Fibroblast of skin of right quadriceps (primary cell): ENCODE measurements around the gene PRPF39.
"Not testable (repeated sequence)": the region's sequence is repeated elsewhere in the genome, so short reads cannot be mapped to it uniquely, and the experiment has no call there.

Experiments used
- DNase-seq: peaks from one replicate; pipeline ENCODE4 v3.0.0-alpha.2; 2013

Gene PRPF39

DNA sequence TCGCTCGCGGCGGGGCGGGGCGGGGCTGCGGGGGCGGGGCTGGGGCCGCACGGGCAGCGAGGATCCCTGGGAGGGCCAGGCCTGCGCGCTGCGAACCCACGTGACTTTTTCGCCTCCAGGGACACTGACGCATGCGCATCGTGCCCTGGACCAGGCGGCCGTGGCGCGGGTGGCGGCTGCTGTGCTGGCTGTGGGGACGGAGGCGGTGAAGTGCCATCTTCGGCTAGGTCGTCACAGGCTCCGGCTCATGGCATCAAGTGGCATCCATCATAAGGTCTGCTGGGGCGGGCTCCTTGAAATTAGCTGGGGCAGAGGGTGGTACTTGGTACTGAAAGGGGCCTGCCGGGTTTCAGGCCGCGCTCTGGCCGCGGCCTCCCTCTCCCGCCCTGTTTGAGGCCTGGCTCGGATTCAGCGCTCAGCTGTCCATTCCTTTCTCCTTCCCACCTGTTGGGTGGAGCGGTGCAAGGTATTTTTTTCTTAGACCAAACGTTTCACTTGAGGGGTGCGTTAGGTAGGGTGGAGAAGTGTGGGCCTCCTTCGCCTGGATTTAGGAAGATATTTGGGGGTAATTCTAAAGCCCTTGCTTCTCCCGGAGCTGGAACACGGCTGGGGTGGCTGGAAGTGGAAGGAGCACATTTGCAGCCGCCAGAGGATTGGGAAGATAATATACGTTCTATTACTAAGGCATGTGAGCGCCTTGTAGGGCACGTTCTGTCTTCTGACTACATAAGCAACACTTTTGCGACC, at the start of gene PRPF39:
Gene PRPF39 (plus strand): TSS at position 141 of the 747 bp plus-strand sequence. CDS start 11,124 bp downstream, outside the sequence.
- DNase-seq, result peak; percentile 90

- DNase-seq, result no peak
Observed at GRCh38 chr14:45034730-45035129, 49.2 kb upstream of the PRPF39 start.

GRCh38 chr14:45038256-45038655, 45.7 kb upstream of the PRPF39 start:
- DNase-seq, result no peak

DNA sequence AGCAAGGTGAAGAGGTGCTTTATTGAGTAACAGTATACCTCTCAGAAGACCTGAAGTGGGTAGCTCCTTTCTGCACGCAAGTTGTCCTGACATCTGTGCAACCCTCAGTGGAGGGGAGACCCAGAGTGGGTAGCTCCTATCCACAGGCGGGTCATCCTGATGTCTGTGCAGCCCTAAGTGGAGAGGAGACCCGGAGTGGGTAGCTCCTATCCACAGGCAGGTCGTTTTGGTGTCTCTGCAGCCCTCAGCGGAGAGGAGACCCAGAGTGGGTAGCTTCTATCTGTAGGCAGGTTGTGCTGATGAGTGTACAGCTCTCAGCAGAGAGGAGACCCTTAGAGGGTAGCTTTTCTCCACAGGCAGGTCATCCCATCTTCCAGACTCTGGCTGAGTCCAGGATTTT, 45.1 kb upstream of the PRPF39 start:
- no peak for DNase-seq

DNA sequence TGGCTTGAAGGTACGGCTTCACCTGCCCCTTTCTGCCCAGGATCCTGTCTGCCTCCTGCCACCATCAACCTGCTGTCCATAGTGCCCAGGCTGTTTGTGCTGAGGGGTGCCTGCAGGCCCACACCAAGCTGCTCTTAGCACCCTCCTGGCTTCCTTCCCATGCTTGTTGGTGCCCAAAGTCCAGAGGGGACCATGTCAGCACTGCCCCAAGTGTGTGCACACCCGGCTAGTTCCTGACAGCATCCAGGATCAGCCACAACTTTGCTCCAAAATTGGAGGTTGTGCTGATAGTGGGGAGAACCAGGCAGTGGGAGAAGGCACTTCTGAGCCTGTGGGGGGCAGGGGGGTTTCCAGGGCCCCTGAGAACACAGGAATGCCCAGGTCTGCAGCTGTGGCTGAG, 44.5 kb upstream of the PRPF39 start:
- DNase-seq, result no peak

DNA sequence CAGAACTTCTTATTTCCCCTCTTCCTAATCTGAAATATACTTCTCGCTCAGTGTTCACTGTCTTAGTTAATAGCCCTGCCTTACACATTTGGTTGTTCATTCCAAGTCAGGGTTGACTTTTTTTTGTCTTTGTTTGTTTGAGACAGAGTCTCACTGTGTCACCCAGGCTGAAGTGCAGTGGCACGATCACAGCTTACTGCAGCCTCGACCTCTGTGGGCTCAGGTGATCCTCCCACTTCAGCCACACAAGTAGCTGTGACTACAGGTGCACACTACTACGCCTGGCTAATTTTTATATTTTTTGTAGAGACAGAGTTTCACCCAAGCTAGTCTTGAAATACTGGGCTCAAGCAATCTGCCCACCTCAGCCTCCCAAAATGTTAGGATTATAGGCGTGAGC, 42.3 kb upstream of the PRPF39 start:
- no peak for DNase-seq

DNA sequence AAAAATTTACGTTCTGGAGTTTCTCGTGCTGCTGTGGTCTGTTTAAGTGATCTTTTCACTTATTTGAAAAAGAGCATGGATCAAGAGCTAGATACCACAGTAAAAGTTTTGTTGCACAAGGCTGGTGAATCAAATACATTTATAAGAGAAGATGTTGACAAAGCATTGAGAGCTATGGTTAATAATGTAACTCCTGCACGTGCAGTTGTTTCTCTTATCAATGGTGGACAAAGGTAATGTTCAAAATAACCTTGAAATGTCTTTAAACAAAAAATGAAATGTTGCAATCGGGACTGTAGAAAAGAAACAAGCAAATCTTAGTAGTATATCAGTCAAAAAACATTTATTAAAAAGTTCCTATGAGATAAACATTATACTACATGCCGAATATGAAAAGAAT, 39.3 kb upstream of the PRPF39 start:
- DNase-seq, result no peak

DNA sequence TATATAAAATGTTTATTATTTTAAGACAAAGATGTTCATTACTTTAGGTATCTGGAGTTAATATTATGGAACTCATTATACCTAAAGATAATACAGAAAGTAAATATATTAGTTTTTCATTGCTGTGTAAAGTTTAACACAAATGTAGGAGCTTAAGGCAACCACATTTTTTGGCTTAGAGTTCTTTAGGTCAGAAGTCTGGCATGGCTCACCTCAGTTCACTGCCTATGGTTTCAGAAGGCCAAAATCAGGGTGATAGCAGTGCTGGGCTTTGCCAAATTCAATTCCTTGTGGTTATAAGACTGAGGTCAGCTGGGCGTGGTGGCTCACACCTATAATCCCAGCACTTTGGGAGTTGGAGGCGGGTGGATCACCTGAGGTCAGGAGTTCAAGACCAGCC, 35.5 kb upstream of the PRPF39 start:
- DNase-seq, result no peak

GRCh38 chr14:45051180-45051579, 32.7 kb upstream of the PRPF39 start:
- no peak for DNase-seq

DNA sequence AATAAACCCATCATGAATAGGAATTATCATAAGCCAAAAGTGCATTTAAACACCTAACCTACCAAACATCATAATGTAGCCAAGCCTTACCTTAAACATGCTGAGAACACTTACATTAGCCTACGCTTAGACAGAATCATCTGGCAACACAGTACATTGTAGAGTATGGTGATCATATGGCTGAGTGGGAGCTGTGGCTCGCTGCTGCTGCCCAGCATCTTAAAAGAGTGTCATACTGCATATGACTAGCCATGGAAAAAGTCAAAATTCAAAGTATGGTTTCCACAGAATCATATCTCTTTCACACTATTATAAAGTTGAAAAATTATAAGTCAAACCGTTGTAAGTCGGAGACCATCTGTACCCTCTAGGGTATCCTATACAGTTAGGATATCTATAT, 32.0 kb upstream of the PRPF39 start:
- no peak for DNase-seq

GRCh38 chr14:45057349-45057748, 26.6 kb upstream of the PRPF39 start:
- no peak for DNase-seq

- DNase-seq, result no peak
Observed at GRCh38 chr14:45057881-45058364, 26.0 kb upstream of the PRPF39 start.

GRCh38 chr14:45060551-45060950, 23.4 kb upstream of the PRPF39 start:
- DNase-seq, result no peak

GRCh38 chr14:45065540-45065939, 18.4 kb upstream of the PRPF39 start:
- DNase-seq, result peak; percentile 7

GRCh38 chr14:45065956-45066355, 18.0 kb upstream of the PRPF39 start:
- DNase-seq, result no peak

DNA sequence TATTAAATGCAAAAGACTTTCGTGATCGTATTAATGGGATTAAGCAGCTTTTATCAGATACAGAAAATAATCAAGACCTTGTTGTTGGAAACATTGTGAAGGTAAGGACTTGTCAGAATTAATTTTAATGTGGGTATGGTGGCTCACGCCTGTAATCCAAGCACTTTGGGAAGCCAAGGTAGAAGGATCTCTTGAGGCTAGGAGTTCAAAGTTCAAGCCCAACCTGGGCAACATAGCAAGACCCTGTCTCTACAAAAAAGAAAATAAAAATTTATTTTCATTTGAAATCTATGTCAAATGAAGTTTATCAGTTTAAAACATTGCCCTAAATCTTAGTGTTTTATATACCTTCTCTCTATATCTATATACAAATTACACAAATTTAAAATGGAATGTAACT, 17.2 kb upstream of the PRPF39 start:
- no peak for DNase-seq

DNA sequence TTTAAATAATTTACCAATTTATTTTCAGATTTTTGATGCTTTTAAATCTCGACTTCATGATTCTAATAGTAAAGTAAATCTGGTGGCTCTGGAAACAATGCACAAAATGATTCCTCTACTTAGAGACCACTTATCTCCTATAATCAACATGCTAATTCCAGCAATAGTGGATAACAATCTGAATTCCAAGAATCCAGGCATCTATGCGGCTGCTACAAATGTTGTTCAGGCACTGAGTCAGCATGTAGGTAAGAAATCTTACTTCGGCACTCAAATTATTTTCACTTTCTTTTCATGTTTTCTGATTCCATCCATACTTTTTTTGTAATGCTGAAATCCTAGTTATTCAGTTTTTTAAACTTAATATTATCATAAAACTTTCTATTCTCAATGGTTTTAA, 15.5 kb upstream of the PRPF39 start:
- DNase-seq, result no peak

DNA sequence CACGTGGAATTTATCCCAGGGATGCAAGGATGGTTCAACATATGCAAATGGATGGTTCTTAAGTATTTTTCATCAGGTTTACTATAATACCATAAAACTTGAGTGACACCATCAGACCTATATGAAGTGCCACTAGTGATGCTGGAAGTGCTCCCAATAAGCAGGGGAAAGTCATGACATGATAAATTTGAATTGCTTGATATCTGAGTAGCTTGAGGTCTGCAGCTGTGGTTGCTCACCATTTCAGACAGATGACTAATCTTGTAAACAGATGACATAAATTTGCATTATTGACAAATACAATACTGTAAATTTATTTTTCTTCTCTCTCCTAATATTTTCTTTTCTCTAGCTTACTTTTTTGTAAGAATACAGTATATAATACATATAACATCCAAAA, 13.7 kb upstream of the PRPF39 start:
- DNase-seq, result no peak

DNA sequence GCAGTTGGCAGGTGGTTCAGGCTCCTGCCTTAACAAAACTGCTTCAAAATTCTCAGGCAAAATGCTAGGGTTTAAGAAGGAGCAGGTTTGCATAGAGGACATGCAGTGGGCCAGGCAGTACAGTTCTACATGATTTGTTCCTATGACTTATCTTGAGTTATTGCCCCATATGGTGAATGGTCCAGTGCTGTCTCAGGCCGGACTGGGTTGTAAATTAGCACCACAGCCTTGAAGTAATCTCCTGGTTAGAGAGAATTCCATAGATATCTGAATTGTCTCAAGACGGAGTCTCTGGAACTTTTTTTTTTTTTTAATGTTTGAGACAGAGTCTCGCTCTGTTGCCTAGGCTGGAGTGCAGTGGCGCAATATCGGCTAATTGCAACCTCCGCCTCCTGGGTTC, 11.8 kb upstream of the PRPF39 start:
- no peak for DNase-seq

- no peak for DNase-seq
Observed at GRCh38 chr14:45073231-45073879, 10.6 kb upstream of the PRPF39 start.

GRCh38 chr14:45078323-45078722, 5.6 kb upstream of the PRPF39 start:
- no peak for DNase-seq

GRCh38 chr14:45080416-45080968, 3.4 kb upstream of the PRPF39 start:
- not testable (repeated sequence) for DNase-seq

DNA sequence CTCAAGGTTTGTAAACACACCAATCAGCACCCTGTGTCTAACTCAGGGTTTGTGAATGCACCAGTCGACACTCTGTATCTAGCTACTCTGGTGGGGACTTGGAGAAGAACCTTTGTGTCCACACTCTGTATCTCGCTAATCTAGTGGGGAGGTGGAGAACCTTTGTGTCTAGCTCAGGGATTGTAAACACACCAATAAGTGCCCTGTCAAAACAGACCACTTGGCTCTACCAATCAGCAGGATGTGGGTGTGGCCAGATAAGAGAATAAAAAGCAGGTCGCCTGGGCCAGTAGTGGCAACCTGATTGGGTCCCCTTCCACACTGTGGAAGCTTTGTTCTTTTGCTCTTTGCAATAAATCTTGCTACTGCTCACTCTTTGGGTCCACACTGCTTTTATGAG, 2.8 kb upstream of the PRPF39 start:
- not testable (repeated sequence) for DNase-seq

DNA sequence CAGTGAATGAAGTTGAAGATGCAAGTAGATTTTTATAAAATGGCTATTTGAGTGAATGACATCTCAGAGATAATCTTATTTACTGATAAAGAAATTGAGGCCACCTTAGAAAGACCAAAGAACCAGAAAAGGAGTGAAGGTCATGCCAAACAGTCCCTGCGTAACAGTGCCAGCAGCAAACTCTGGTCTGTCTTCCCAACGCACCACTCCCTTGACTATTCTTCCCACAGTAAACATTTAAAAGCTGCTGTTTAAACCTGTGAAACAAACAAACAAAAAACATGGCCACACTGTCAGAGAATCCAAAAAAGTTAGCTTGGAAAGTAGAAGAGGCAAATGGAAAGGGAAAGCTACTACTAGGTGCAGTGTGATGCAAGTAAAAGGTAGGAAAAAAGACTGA, 1.5 kb upstream of the PRPF39 start:
- no peak for DNase-seq
